Activated CD8-positive, alpha-beta T cell treated with anti-CD3 and anti-CD28 coated beads for 36 hours (primary cell): Measurements from ENCODE around the gene TMEM97. TPM values are rescaled to one million over a fixed set of nuclear protein-coding genes. Genes with fewer than 3 reads are reported as not detected.
"Not testable (repeated sequence)": the region's sequence is repeated elsewhere in the genome, so short reads cannot be mapped to it uniquely, and the experiment has no call there.

Source experiments
- ATAC-seq: fragments of 200-7000 bp; cut with Tn5 transposase; one replicate; pipeline ENCODE4 v1.10.0; 2021; ENCODE audit warnings: mild to moderate bottlenecking, moderate library complexity
- CTCF ChIA-PET: fragments of 350-600 bp; sonication (Branson Sonifier 250); formaldehyde crosslinking; loops from one replicate; lab custom pipeline; 2021; ENCODE audit warnings: antibody characterized with exemption; lab: Charles Lee
- POLR2A ChIA-PET: fragments of 350-600 bp; sonication (Branson Sonifier 250); formaldehyde crosslinking; loops from one replicate; lab custom pipeline; 2021; ENCODE audit warnings: antibody characterized with exemption; lab: Charles Lee
- DNase-seq: peaks from one replicate; pipeline ENCODE4 v3.0.0-alpha.2; 2020
- H3K27ac Mint-ChIP-seq: one replicate; pipeline ENCODE4 v1.8.0; 2021; ENCODE audit warnings: mild to moderate bottlenecking, mixed read lengths
- H3K27me3 Mint-ChIP-seq: one replicate; pipeline ENCODE4 v1.8.0; 2021; ENCODE audit warnings: mixed read lengths
- H3K36me3 Mint-ChIP-seq: one replicate; pipeline ENCODE4 v1.8.0; 2021; ENCODE audit warnings: low read depth, mixed read lengths
- H3K4me1 Mint-ChIP-seq: one replicate; pipeline ENCODE4 v1.8.0; 2021; ENCODE audit warnings: low read depth, mixed read lengths
- H3K4me3 Mint-ChIP-seq: one replicate; pipeline ENCODE4 v1.8.0; 2021; ENCODE audit warnings: mild to moderate bottlenecking, moderate library complexity, mixed read lengths
- H3K9me3 Mint-ChIP-seq: one replicate; pipeline ENCODE4 v1.8.0; 2021; ENCODE audit warnings: mixed read lengths
- intact Hi-C: fragments of 100-400 bp; cut with micrococcal nuclease; formaldehyde crosslinking; loops from one replicate; pipeline ENCODE4 v1.10.0; 2022
- total RNA-seq, 2 experiments: library from RNA; stranded (reverse); gene quantifications; one replicate each; pipeline ENCODE4 v1.2.3, GENCODE V29; 2021
- TF ChIP-seq, protein P1 (sequence below): fragments of 200-600 bp; IDR thresholded peaks from one replicate; pipeline ENCODE4 v1.8.0; 2022; ENCODE audit warnings: antibody characterized with exemption, mild to moderate bottlenecking

TMEM97 gene
- total RNA-seq, 2 experiments from 2014 or later, result 36.1 to 36.2 TPM

DNA sequence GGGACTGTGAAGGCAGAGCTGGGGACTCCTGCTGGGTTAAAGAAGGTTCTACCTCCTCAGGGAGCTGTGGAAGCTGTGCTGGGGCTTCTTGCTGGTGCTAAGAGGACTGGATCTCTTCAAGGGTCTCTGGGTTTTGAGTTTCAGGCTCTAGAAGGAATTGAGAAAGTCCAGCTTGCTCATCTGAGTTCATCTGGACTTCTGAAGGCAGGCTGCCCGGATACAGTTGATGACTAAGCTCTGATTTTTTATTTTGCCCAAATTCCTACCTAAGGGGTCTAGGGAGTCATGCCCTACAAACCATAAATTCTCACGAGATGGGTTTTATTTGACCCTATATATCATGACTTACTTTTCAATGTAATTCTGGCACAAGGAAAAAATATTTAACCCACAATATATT lies 46.8 kb upstream of the TMEM97 start:
- Mint-ChIP-seq H3K9me3 (no peaks in the 10 kb centered on the region), H3K27ac (no peak overlapping the region), H3K27me3 (peaks cover 43% of the 10 kb centered on the region), H3K4me3 (no peak overlapping the region), H3K4me1 (peaks cover 3% of the 10 kb centered on the region), H3K36me3 (no peaks in the 10 kb centered on the region)
- ATAC-seq (no peak), DNase-seq (no peak)
- CTCF ChIA-PET, result interaction anchor here (1.0 to 4.6 kb wide), 2 partner anchors 21 to 23 kb away, joined by 5 to 18 read pairs; no protein-coding TSS in a partner anchor
- intact Hi-C loops, result no loop called here
- POLR2A ChIA-PET, result no interaction called here
- TF ChIP-seq, protein P1, sequence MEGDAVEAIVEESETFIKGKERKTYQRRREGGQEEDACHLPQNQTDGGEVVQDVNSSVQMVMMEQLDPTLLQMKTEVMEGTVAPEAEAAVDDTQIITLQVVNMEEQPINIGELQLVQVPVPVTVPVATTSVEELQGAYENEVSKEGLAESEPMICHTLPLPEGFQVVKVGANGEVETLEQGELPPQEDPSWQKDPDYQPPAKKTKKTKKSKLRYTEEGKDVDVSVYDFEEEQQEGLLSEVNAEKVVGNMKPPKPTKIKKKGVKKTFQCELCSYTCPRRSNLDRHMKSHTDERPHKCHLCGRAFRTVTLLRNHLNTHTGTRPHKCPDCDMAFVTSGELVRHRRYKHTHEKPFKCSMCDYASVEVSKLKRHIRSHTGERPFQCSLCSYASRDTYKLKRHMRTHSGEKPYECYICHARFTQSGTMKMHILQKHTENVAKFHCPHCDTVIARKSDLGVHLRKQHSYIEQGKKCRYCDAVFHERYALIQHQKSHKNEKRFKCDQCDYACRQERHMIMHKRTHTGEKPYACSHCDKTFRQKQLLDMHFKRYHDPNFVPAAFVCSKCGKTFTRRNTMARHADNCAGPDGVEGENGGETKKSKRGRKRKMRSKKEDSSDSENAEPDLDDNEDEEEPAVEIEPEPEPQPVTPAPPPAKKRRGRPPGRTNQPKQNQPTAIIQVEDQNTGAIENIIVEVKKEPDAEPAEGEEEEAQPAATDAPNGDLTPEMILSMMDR, result no peak

DNA sequence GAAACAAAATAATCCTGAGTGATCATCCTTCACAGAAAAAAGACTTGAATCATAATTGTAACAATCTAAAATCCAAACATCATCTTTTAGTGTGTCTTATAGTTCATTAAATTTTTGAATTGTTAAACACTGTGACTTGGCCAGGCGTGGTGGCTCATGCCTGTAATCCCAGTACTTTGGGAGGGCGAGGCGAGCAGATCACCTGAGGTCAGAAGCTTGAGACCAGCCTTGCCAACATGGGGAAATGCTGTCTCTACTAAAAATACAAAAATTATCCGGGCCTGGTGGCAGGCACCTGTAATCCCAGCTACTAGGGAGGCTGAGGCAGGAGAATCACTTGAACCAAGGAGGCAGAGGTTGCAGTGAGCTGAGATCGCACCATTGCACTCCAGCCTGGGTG lies 45.7 kb upstream of the TMEM97 start:
- POLR2A ChIA-PET, H3K36me3 Mint-ChIP-seq, DNase-seq, H3K4me3 Mint-ChIP-seq, intact Hi-C loops, ATAC-seq, H3K27ac Mint-ChIP-seq, H3K9me3 Mint-ChIP-seq: not testable (repeated sequence)
- Mint-ChIP-seq H3K27me3 (peaks cover 45% of the 10 kb centered on the region), H3K4me1 (peaks cover 12% of the 10 kb centered on the region)
- CTCF ChIA-PET, result interaction anchor here (4.6 kb wide), 1 partner anchor 22 kb away, joined by 18 read pairs; no protein-coding TSS in a partner anchor

GRCh38 chr17:28274591-28275265 lies 44.3 kb upstream of the TMEM97 start:
- ChIA-PET CTCF (interaction anchor here (4.6 kb wide), 1 partner anchor 24 kb away, joined by 18 read pairs; no protein-coding TSS in a partner anchor), POLR2A (no interaction called here)
- no peak for ATAC-seq
- H3K36me3 Mint-ChIP-seq, result no peaks in the 10 kb centered on the region
- H3K4me3 Mint-ChIP-seq, result no peak overlapping the region
- peaks cover 51% of the 10 kb centered on the region for H3K27me3 Mint-ChIP-seq
- no peak overlapping the region for H3K27ac Mint-ChIP-seq
- DNase-seq, result no peak
- H3K4me1 Mint-ChIP-seq, result peaks cover 16% of the 10 kb centered on the region
- TF ChIP-seq, protein P1, result no peak
- H3K9me3 Mint-ChIP-seq, result no peaks in the 10 kb centered on the region
- intact Hi-C loops, result no loop called here

- Mint-ChIP-seq H3K36me3 (no peaks in the 10 kb centered on the region), H3K27me3 (peaks cover 56% of the 10 kb centered on the region), H3K9me3 (no peaks in the 10 kb centered on the region), H3K27ac (no peak overlapping the region), H3K4me1 (peaks cover 16% of the 10 kb centered on the region), H3K4me3 (no peak overlapping the region)
- ChIA-PET POLR2A (no interaction called here), CTCF (interaction anchor here (1.3 kb wide), 1 partner anchor 25 kb away, joined by 4 read pairs; no protein-coding TSS in a partner anchor)
- ATAC-seq, result no peak
- intact Hi-C loops, result no loop called here
- no peak for DNase-seq
- TF ChIP-seq, protein P1, result no peak
Measured at GRCh38 chr17:28276011-28276410, 43.0 kb upstream of the TMEM97 start.

DNA sequence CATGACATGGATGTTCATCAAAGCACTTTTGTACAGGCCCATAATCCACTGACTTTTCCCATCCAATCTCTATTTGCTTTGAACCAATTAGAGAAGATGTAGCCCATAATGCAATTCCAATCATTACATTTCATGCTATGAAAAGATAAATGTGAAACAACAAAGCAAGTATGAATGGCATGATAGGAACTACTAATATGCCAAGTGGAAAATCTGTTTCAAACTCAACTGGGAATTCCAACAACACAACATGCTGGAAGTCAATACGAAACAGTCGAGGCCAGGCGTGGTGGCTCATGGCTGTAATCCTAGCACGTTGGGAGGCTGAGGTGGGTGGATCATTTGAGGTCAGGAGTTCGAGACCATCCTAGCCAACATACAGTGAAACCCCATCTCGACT lies 39.6 kb upstream of the TMEM97 start:
- H3K27me3 Mint-ChIP-seq, result peaks cover 40% of the 10 kb centered on the region
- CTCF ChIA-PET, result no interaction called here

More for the DNA sequence above, 39.6 kb upstream of the TMEM97 start:
- DNase-seq, result no peak
- H3K27ac Mint-ChIP-seq, result no peak overlapping the region
- H3K4me3 Mint-ChIP-seq, result no peak overlapping the region
- no peaks in the 10 kb centered on the region for H3K36me3 Mint-ChIP-seq
- intact Hi-C loops, result no loop called here
- TF ChIP-seq, protein P1, result no peak
- peaks cover 16% of the 10 kb centered on the region for H3K4me1 Mint-ChIP-seq
- H3K9me3 Mint-ChIP-seq, result no peaks in the 10 kb centered on the region
- POLR2A ChIA-PET, result no interaction called here
- no peak for ATAC-seq
